Neuron (in vitro differentiated cells): Measurements from ENCODE around the gene C9orf153.

Source experiments
- H2AFZ ChIP-seq: one replicate; pipeline ENCODE4 v1.6.1; 2013; ENCODE audit warnings: low read depth, mild to moderate bottlenecking, inconsistent platforms, low read length, moderate library complexity
- H3K27me3 ChIP-seq: one replicate; pipeline ENCODE4 v1.6.1; 2013; ENCODE audit warnings: low read length; ENCODE audit not compliant: insufficient read depth
- H3K36me3 ChIP-seq: one replicate; pipeline ENCODE4 v1.6.1; 2013; ENCODE audit warnings: low read length; ENCODE audit not compliant: insufficient read depth
- H3K4me1 ChIP-seq: one replicate; pipeline ENCODE4 v1.6.1; 2013; ENCODE audit warnings: low read length; ENCODE audit not compliant: insufficient read depth
- H3K4me3 ChIP-seq: 2 replicates; pipeline ENCODE4 v1.5.1; 2013; ENCODE audit warnings: mild to moderate bottlenecking, low read length, moderate library complexity
- H3K9me3 ChIP-seq: one replicate; pipeline ENCODE4 v1.6.1; 2013; ENCODE audit warnings: low read length

Gene C9orf153

DNA sequence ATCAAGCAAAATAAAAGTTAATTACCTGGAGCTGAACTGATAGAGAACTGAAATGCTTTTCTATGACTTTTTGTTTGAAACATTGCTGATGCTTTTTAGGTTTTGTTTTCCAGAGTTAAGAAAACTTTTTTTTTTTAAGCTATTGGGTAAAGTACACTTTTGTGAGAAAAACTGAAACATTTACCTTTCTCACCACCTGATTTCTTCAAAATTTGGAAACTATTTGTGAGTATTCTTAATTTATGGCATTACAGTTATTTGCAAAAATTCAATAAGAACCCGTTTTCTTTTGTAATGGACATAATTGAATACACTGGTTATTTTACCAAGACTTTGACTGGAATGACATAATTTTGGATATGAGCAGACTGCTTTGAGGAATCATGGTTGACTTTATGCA is 6.6 kb downstream of the C9orf153 start:
- H3K36me3 ChIP-seq = no peaks in the 10 kb centered on the region

DNA sequence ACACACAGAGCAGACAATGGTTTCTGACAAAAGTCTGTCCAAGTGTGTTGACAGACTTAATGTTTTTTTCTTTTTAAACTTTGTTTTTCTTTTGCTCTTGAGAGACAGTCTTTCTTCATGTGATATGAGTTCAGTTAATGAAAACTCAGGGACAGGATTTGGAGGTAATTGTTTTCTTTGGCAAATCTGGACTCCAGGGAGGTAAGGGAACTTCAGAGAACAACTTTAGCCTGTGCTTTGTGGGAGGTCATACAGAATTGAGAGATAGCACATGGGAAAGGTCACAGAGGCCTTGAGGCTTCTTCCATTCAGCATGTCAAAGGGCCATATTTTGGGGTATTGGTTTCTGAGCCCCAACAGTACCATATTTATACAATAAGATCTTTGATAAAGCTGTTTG is 9.3 kb downstream of the C9orf153 start:
- H3K36me3 ChIP-seq = no peaks in the 10 kb centered on the region
- H2AFZ ChIP-seq = no peak overlapping the region
- H3K27me3 ChIP-seq = no peaks in the 10 kb centered on the region
- H3K9me3 ChIP-seq = peaks cover 2% of the 10 kb centered on the region
- no peak overlapping the region for H3K4me3 ChIP-seq
- peaks cover 6% of the 10 kb centered on the region for H3K4me1 ChIP-seq

More for the DNA sequence above, 6.6 kb downstream of the C9orf153 start:
- Histone ChIP-seq H3K4me1 (no peaks in the 10 kb centered on the region), H3K27me3 (no peaks in the 10 kb centered on the region), H2AFZ (no peak overlapping the region), H3K4me3 (no peak overlapping the region), H3K9me3 (peaks cover 2% of the 10 kb centered on the region)

DNA sequence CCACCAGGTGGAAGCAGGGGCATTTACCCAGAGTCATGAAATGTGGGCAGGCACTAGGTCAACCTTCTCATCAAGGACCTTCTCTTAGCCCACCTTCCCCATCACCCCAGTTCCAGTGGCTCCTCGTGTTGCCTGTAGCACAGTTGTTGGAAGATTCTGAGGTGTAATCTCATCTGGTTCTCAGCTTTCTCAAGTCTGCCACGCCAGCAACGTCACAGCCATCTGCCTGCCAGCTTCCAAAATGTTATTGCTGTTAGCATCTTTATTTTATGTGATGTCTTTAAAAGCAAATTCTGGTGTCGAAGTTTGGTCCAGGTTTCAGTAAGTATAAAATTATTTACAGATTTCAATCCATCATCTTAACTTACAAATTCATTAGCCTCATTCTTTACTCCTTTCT is 10.7 kb downstream of the C9orf153 start:
- Histone ChIP-seq H3K4me3 (no peak overlapping the region), H3K27me3 (no peaks in the 10 kb centered on the region), H3K4me1 (peaks cover 6% of the 10 kb centered on the region)

DNA sequence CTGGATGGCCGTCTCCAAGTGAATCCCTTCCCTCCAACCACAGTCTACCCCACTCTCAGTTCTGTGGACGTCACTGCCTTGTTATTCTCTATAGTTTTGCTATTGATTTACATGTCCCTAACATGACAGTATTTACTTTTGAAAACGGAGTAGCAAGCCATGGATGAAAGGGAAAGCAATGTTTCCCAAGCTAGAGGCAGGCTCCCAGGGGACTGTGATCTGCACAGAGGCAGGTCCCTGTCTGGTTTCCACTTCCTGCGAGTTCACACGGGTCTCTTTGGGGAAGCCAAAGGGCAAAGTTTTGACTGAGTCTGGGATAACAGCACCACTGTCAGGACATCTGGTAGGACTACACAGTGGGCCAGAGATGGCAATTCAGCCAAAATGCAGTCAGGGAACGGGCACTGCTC is 12.7 kb downstream of the C9orf153 start:
- no peak overlapping the region for H2AFZ ChIP-seq
- H3K9me3 ChIP-seq = no peaks in the 10 kb centered on the region
- H3K4me3 ChIP-seq = no peak overlapping the region
- no peaks in the 10 kb centered on the region for H3K27me3 ChIP-seq
- no peaks in the 10 kb centered on the region for H3K36me3 ChIP-seq
- peaks cover 10% of the 10 kb centered on the region for H3K4me1 ChIP-seq

More for the DNA sequence above, 10.7 kb downstream of the C9orf153 start:
- peaks cover 2% of the 10 kb centered on the region for H3K9me3 ChIP-seq
- H2AFZ ChIP-seq = no peak overlapping the region
- no peaks in the 10 kb centered on the region for H3K36me3 ChIP-seq

DNA sequence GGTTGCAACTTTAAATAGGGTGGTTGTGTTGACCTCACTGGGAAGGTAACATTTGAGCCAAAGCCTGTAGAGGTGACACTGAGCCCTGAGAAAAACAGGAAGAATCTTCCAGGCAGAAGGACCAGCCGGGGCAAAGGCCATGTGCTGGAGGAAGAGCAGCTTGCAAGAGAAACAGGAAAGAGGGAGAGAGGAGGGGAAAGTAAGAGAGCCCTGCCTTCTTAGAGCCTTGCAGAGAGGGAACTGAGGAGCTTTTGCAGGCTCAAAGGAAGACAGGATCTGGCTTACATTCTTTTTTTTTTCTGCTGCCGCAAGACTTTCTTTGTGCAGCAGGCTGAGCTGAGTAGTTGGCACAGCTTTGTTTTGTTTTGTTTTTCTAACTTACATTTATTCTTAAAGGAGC is 17.4 kb downstream of the C9orf153 start:
- Histone ChIP-seq H3K4me3 (no peak overlapping the region), H3K36me3 (no peaks in the 10 kb centered on the region), H3K9me3 (no peaks in the 10 kb centered on the region), H3K4me1 (peaks cover 10% of the 10 kb centered on the region), H2AFZ (peak overlapping the region; percentile 63), H3K27me3 (no peaks in the 10 kb centered on the region)

DNA sequence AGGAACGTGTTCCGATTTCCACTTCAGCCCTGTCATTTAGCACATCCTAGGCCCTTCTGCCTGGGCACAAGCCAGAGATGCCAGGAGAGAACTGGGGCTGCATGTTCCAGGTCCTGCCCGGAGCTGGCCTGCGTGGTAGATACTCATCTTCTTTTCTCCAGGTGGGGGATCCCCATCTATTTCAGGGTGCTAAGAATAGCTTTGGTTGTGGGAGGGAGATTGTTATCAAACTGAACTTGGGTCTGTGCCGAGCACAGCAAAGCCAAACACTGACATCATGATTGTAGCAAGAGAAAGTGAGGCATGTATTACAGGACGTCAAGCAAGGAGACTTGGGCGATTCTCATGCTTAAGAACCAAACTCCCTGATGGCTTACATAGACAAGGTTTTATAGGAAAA is 18.2 kb downstream of the C9orf153 start:
- H3K9me3 ChIP-seq = no peaks in the 10 kb centered on the region
- peaks cover 8% of the 10 kb centered on the region for H3K4me1 ChIP-seq
- H3K27me3 ChIP-seq = no peaks in the 10 kb centered on the region
- H3K4me3 ChIP-seq = no peak overlapping the region
- no peak overlapping the region for H2AFZ ChIP-seq
- H3K36me3 ChIP-seq = no peaks in the 10 kb centered on the region

DNA sequence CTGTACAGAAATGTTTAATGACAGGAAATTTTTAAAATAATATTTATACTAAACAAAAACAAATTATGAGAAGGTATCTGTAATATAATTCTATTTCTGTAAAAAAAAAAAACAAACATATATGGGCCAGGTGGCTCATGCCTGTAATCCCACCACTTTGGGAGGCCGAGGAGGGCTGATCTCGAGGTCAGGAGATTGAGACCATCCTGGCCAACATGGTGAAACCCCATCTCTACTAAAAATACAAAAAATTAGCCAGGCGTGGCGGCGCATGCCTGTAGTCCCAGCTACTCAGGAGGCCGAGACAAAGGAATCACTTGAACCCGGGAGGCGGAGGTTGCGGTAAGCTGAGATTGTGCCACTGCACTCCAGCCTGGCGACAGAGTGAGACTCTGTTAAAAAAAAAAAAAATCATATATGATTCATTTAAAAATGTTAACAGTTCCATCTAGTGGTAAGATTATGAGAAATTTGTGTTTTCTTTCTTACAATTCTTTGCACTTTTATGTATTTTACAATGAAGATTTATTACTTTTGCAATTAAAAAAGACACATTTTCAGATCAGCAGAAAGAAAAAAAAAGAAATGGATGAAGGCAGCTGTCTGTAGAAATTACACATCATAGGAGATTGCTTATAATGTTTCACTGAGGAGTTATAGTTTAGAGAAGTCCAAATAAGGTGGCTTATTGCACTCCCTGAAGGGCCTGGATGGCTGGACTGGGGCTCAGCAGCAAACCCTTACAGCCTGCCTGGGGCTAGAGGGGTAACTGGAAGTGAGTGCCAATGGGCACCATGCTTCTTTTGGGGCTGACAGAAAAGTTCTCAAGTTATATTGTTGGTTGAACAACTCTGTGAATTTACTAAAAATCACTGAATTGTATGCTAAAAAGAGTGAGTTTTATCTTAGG is 20.3 kb downstream of the C9orf153 start:
- Histone ChIP-seq H3K9me3 (no peaks in the 10 kb centered on the region), H3K36me3 (no peaks in the 10 kb centered on the region), H3K4me3 (no peak overlapping the region), H2AFZ (no peak overlapping the region), H3K4me1 (peaks cover 4% of the 10 kb centered on the region), H3K27me3 (no peaks in the 10 kb centered on the region)

DNA sequence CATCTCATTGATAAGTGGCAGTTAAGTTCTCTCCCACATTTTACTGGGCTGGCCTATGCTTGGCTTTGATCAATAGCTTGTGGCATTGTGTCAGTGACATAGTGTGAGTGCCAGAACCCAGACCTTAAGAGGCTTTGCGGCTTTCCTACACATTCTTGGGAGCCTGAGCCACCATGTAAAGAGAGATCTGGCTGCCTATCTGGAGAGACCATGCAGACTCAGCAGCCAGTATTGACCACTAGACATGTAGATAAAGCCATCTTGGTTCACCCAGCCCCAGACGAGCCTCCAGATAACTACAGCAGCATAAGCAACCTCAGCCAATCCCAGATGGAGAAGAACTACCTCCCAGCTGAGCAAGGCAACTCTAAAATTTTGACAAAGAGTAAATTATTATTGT is 28.6 kb downstream of the C9orf153 start:
- H3K27me3 ChIP-seq = no peaks in the 10 kb centered on the region
- no peaks in the 10 kb centered on the region for H3K9me3 ChIP-seq
- no peak overlapping the region for H2AFZ ChIP-seq
- H3K36me3 ChIP-seq = no peaks in the 10 kb centered on the region
- no peaks in the 10 kb centered on the region for H3K4me1 ChIP-seq
- no peak overlapping the region for H3K4me3 ChIP-seq

DNA sequence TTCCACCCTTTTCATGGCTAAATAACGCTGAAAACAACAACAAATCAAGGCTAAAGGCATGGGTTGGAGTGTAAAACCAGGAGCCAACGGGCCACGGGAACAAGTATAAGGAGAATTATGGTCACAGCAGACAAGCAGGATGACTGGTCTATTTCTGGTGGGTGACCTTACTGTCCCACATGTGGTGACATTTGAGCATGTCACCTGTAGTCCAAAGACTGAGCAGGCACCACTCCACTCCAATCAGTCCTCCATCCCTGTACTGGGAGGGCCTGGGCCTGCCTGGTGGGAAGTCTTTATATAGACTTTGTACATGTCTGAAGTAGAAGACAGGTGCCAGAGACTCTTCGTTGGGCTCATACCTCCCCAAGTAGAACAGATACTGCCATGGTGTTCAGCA is 36.8 kb downstream of the C9orf153 start:
- Histone ChIP-seq H3K4me3 (no peak overlapping the region), H3K27me3 (no peaks in the 10 kb centered on the region), H3K9me3 (no peaks in the 10 kb centered on the region), H2AFZ (no peak overlapping the region), H3K36me3 (no peaks in the 10 kb centered on the region), H3K4me1 (no peaks in the 10 kb centered on the region)

DNA sequence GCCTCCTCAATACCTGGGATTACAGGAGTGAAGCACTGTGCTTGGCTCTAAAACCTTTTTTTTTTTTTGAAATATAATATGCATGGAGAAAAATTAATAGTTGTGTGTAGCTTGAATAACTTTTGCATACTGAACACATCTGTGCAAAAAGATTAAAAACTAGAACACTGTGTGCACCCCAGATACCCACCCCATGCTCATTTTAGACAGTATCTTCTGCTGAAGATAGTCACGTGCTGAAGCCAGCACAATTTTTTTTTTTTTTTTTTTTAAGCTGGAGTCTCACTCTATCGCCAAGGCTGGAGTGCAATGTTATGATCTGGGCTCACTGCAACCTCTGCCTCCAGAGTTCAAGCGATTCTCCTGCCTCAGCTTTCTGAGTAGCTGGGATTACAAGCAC is 39.9 kb downstream of the C9orf153 start:
- H3K4me3 ChIP-seq = no peak overlapping the region
- H3K36me3 ChIP-seq = no peaks in the 10 kb centered on the region
- no peak overlapping the region for H2AFZ ChIP-seq
- H3K9me3 ChIP-seq = no peaks in the 10 kb centered on the region
- no peaks in the 10 kb centered on the region for H3K27me3 ChIP-seq
- H3K4me1 ChIP-seq = no peaks in the 10 kb centered on the region

DNA sequence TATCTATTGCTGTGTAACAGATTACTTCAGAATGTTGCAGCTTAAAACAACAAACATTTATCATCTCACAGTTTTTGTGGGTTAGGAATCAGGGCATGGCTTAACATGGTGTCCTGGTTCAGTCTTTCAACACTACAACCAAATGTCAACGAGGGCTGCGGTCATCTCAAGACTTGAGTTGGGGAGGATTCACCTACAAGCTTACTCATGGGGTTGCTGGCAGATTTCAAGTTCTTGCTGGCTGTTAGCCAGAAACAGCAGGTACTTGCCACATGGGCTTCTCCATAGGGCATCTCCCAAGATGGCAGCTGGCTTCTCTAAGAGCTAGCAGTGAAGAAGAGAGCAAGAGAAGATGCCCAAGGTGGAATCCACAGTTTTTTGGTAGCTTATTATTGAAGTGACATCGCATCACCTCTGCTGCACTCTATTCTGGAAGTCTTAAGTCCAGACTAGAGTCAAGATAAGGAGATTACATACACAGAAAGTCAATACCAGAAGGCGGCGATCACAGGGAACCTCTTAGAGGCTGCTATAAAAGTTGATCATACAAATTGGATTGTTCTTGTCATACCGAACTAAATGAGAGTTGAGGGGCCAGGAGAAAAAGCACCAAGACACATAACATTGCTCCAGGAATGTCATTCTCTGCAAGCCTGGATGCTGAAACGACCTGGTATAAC is 42.2 kb downstream of the C9orf153 start:
- Histone ChIP-seq H3K27me3 (no peaks in the 10 kb centered on the region), H2AFZ (no peak overlapping the region)

DNA sequence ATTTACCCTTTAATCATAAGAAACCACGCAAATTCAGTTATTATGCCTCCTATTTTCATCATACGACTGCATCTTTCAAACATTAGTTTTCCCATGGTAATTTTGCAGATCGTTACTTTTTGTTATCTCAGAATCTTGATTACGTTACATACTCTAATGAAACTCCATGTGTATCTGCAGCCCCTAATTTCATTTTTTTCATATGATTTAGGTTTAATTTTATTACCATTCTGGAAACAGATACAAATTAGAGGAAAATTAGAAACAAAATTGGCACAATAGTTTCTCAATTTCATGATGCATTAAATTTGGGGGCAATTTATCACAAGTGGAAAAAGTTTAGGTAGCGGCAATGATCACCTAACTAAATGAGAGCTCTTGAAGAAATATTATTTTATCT is 52.3 kb downstream of the C9orf153 start:
- Histone ChIP-seq H3K4me3 (no peak overlapping the region), H2AFZ (no peak overlapping the region), H3K36me3 (no peaks in the 10 kb centered on the region), H3K9me3 (no peaks in the 10 kb centered on the region), H3K4me1 (no peaks in the 10 kb centered on the region), H3K27me3 (no peaks in the 10 kb centered on the region)

More for the DNA sequence above, 42.2 kb downstream of the C9orf153 start:
- no peaks in the 10 kb centered on the region for H3K9me3 ChIP-seq
- H3K4me1 ChIP-seq = no peaks in the 10 kb centered on the region
- H3K36me3 ChIP-seq = no peaks in the 10 kb centered on the region
- H3K4me3 ChIP-seq = no peak overlapping the region

DNA sequence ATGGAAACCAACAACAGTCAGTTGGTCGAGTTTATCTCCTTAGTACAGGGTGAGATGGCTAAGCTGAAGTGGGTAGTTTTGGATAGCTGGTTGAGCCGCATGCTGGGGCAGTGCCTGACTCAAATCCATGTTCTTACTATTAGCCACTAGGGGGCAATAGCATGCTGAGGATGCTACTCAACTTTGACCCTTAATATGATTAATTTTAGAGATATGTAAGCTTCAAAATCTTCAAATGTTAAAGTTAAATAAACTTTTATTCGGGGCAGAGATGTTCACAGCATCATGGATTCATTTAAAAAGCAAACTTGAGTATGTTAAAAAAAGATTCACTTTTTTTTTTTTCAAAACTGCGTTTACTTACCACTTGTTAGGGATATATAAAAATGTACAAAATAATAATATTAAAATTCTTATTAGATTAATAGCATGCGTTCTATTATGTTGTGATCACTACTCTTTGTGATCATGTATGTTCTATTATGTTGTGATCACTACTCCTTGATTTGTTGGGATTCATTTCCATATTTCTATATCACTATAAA is 57.0 kb downstream of the C9orf153 start:
- Histone ChIP-seq H3K4me3 (no peak overlapping the region), H3K4me1 (no peaks in the 10 kb centered on the region), H3K36me3 (no peaks in the 10 kb centered on the region), H3K9me3 (peaks cover 2% of the 10 kb centered on the region), H2AFZ (no peak overlapping the region), H3K27me3 (no peaks in the 10 kb centered on the region)
